ENCODE results near the gene CXorf51B.
"Not testable (repeated sequence)": the region's sequence is repeated elsewhere in the genome, so short reads cannot be mapped to it uniquely, and the experiment has no call there.

CXorf51B gene

DNA sequence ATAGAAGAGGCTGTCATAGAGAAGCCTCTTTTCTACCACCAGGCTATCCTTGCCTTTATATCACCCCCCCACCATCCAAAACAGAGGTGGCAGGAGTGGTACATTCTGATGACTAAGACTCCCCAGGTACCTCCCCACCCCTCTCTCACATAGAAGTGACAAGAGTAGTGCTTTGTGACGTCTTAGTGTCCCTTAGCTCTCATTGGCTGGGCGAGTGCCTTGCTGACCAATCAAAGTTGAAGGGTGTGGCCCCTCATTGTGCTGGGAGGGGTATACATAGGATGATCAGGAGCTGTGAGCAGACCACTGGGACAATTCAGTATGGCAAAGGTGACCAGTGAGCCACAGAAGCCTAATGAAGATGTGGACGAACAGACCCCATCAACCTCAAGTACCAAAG is at the start of gene CXorf51B:
Gene CXorf51B, plus strand, starts transcription at position 301 of the 400 bp plus-strand sequence. Its CDS starts 21 bp downstream, at position 322.
- H3K4me3 ChIP-seq (ENCODE audit: low read depth, low read length): not testable (repeated sequence)

- not testable (repeated sequence) for H3K4me3 ChIP-seq (ENCODE audit: low read depth, low read length)
Measured at GRCh38 chrX:146814644-146815043, 5.1 kb downstream of the CXorf51B start, which contains the start of gene CXorf51A. Gene CXorf51A, minus strand, starts transcription at chrX:146814744. Its CDS starts 21 bp downstream, at chrX:146814723.

DNA sequence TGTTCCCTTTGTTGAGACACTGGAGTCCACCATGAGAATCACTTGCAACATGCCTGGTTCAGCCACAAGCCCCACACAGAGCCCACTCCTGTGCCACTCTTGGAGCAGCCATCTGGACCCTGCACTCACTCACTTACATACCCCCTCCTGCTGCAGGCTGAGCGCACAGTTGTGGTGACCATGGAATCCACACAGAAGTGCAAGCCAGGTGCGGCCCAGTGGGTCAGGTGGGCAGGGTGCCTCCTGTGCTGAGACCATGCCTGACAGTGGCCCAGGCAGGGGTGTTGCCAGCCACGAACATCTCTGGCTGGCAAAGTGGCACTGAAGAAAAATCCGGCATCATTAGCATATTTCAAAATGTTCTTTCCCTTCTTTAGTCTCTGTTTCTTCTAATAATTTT is 22.4 kb downstream of the CXorf51B start:
- no peak overlapping the region for H3K4me3 ChIP-seq (ENCODE audit: low read depth, low read length)

DNA sequence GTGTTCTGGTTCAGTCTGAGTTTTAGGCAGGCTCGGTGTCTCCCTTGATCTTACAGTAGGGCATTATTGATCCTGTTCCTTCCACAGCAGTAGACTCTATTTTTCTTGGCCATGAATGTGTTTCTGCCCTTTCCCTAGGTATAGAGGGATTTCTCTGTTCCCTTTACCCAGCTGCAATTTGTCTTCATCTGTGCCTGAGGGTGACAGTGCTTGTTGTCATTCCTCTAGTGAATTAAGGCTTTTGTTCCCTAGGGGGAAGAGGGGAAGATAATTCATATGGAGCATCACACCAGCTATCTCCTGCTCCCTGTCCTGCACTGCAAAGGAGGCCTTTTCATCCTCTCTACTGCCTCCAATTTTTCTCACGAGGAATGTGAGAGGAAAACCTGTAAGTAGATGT is 44.7 kb downstream of the CXorf51B start:
- no peak overlapping the region for H3K4me3 ChIP-seq (ENCODE audit: low read depth, low read length)

Data from iPS-11a (cell line).